Cardiac muscle cell (in vitro differentiated cells and primary cell): Measurements from ENCODE around the gene PAEP. TPM values are rescaled to one million over a fixed set of nuclear protein-coding genes. Genes with fewer than 3 reads are reported as not detected.

Source experiments
- DNase-seq, 2 donors: peaks; one replicate each; pipeline versions ENCODE4 v3.0.0 to v3.0.0-alpha.2; 2010 to 2017; ENCODE audit warnings: low read depth in 1 of 2, low spot score in 1 of 2
- H3K27ac ChIP-seq: fragments of 200-600 bp; sonication (generic); 2 replicates; pipeline ENCODE4 v1.5.1; 2016
- H3K27me3 ChIP-seq: fragments of 200-600 bp; sonication (generic); 2 replicates; pipeline ENCODE4 v1.6.0; 2016; ENCODE audit warnings: control low read depth
- H3K36me3 ChIP-seq: fragments of 200-600 bp; sonication (generic); 2 replicates; pipeline ENCODE4 v1.5.1; 2016; ENCODE audit warnings: control low read depth
- H3K4me1 ChIP-seq: fragments of 200-600 bp; sonication (generic); 2 replicates; pipeline ENCODE4 v1.8.1; 2017; ENCODE audit warnings: low read depth, mild to moderate bottlenecking, mixed run types
- H3K4me3 ChIP-seq: fragments of 200-600 bp; sonication (generic); 2 replicates; pipeline ENCODE4 v1.5.1; 2016; ENCODE audit warnings: mild to moderate bottlenecking
- H3K9me3 ChIP-seq: fragments of 200-600 bp; sonication (generic); 2 replicates; pipeline ENCODE4 v1.5.1; 2017; ENCODE audit warnings: low read depth, mild to moderate bottlenecking, control low read depth
- polyA plus RNA-seq: library from polyadenylated mRNA; unstranded; fragments of >200 nt; fragmentation: Nextera tagmentation; extraction: Ambion mirVana; gene quantifications from 2 replicates; pipeline ENCODE4 v1.2.1, GENCODE V29; 2016
- total RNA-seq: library from RNA; depleted of rRNA; stranded (reverse); fragments of >200 nt; gene quantifications from 2 replicates; pipeline ENCODE4 v1.2.3, GENCODE V29; 2016
- TF ChIP-seq, protein P1 (sequence below): IDR thresholded peaks from 2 replicates; pipeline ENCODE4 v1.5.1; 2012; ENCODE audit warnings: low read depth, mild to moderate bottlenecking, low read length

The PAEP gene
- total and polyA plus RNA-seq, 2 experiments from 2014 or later = not detected

DNA sequence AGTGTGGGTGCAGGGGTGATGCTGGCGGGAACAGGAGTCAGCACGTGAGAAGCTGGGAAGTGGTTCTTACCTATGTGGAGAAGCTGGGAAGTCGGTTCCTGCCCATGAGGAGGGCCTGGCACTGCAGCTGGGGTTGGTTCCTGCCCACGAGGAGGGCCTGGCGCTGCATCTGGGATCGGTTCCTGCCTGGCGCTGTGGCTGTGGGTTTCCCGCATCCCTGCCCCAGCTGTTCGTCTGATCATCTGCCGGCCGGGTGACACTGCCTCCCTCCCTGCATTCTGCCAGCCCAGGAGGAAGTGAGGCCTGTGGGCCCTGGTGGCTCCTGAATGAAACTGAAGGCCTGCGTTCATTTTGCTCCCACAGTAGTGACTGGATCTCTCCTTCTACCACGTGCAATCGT, 10.5 kb upstream of the PAEP start:
- Histone ChIP-seq H3K9me3 (no peaks in the 10 kb centered on the region), H3K4me1 (no peaks in the 10 kb centered on the region), H3K27ac (no peak overlapping the region), H3K36me3 (no peaks in the 10 kb centered on the region), H3K4me3 (no peak overlapping the region), H3K27me3 (no peaks in the 10 kb centered on the region)
- DNase-seq = no peak
- TF ChIP-seq, protein P1, sequence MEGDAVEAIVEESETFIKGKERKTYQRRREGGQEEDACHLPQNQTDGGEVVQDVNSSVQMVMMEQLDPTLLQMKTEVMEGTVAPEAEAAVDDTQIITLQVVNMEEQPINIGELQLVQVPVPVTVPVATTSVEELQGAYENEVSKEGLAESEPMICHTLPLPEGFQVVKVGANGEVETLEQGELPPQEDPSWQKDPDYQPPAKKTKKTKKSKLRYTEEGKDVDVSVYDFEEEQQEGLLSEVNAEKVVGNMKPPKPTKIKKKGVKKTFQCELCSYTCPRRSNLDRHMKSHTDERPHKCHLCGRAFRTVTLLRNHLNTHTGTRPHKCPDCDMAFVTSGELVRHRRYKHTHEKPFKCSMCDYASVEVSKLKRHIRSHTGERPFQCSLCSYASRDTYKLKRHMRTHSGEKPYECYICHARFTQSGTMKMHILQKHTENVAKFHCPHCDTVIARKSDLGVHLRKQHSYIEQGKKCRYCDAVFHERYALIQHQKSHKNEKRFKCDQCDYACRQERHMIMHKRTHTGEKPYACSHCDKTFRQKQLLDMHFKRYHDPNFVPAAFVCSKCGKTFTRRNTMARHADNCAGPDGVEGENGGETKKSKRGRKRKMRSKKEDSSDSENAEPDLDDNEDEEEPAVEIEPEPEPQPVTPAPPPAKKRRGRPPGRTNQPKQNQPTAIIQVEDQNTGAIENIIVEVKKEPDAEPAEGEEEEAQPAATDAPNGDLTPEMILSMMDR = no peak

DNA sequence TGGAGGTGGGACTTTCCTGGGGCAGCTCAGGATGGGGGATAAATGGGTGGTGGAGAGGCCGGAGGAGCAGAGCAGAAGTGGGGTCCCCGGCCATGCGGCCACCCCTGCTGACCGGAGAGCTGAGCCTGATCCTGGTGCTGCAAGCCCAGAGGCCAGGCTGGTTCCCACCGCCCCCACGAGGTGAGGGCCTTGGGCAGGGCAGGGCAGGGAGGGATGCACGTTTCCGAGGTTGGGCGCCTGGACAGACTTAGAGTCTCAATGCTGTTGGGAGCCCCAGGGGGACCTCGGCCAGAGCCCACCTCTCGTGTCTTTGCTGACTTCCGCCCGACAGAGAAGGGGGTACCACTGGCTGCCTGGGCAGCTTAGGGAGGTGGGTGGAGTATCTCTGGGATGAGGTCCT, 10.1 kb upstream of the PAEP start:
- Histone ChIP-seq H3K9me3 (no peaks in the 10 kb centered on the region), H3K27ac (no peak overlapping the region), H3K36me3 (no peaks in the 10 kb centered on the region), H3K4me1 (no peaks in the 10 kb centered on the region), H3K27me3 (no peaks in the 10 kb centered on the region), H3K4me3 (no peak overlapping the region)
- no peak for DNase-seq
- TF ChIP-seq, protein P1 = no peak

DNA sequence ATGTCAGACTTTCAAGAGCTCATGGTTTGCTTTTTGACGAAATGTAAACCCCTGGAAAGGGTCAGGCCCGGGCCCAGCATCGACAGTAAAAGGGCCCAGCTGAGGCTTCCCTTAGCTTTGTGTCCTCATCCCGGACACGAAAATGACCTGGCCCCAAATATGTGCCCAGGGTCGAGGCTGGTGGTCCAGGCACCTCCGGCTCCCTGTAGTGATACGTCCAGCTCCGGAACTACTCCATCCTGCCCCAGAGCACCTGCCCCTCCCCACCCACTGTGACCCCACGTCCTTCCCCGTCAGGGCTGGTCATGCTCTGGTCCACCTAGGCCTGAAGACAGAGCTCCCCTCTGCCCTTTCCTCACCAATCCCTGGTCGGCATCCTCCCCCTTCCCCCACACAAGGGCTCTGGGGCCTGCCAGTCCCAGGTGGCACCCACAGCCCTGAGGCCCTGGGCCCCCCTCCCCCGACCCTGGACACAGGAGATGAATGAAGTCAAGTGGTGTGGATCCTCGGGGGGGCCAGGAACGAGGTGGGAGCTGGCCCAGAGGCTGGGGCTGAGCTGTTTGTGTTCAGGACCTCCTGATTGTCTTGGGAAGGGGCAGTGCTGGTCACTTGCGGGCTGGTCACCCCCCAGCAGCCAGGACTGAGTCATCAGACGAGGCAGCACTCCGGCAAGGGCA, 9.4 kb upstream of the PAEP start:
- Histone ChIP-seq H3K4me1 (no peaks in the 10 kb centered on the region), H3K9me3 (no peaks in the 10 kb centered on the region), H3K4me3 (no peak overlapping the region), H3K36me3 (no peaks in the 10 kb centered on the region), H3K27me3 (no peaks in the 10 kb centered on the region), H3K27ac (no peak overlapping the region)
- no peak for DNase-seq
- TF ChIP-seq, protein P1 = no peak

DNA sequence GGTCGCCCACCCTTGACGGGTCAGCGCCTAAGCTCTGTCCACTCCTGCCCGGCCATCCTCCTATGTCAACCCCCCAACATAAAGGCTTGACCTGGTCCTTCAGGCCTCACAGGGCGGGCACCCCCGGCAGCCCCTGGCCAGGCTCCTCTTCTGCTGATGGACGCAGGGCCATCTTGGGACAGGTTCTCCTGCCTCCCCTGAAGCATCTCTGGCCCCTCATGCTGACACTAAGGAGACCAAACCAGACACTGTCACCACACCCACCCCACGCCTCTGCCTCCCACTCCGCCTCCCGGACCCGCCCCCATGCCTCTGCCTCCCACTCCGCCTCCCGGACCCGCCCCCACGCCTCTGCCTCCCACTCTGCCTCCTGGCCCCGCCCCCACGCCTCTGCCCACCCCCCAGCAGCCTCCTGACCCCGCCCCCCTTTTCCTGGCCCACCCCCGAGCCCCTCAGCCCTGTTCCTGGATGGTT, 8.8 kb upstream of the PAEP start:
- Histone ChIP-seq H3K27ac (no peak overlapping the region), H3K4me3 (no peak overlapping the region), H3K27me3 (no peaks in the 10 kb centered on the region), H3K9me3 (no peaks in the 10 kb centered on the region), H3K4me1 (no peaks in the 10 kb centered on the region), H3K36me3 (no peaks in the 10 kb centered on the region)
- no peak for DNase-seq
- TF ChIP-seq, protein P1 = no peak

DNA sequence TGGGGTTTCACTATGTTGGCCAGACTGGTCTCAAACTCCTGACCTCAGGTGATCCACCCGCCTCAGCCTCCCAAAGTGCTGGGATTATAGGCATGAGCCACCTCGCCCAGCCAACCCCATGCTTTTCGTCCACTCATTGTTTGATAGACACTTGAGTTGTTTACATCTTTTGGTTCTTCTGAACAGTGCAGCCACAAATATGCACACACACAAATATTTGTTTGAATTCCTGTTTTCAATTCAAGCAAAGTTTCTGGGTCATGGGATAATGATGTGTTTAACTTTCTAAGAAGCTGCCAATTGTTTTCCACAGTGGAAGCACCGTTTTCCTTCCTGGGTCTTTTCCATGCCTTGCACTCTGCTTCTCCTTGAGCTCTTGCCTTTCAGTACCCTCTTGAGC, 6.8 kb upstream of the PAEP start:
- Histone ChIP-seq H3K27ac (no peak overlapping the region), H3K4me3 (no peak overlapping the region), H3K9me3 (no peaks in the 10 kb centered on the region), H3K36me3 (no peaks in the 10 kb centered on the region), H3K27me3 (no peaks in the 10 kb centered on the region), H3K4me1 (no peaks in the 10 kb centered on the region)
- no peak for DNase-seq
- TF ChIP-seq, protein P1 = no peak

DNA sequence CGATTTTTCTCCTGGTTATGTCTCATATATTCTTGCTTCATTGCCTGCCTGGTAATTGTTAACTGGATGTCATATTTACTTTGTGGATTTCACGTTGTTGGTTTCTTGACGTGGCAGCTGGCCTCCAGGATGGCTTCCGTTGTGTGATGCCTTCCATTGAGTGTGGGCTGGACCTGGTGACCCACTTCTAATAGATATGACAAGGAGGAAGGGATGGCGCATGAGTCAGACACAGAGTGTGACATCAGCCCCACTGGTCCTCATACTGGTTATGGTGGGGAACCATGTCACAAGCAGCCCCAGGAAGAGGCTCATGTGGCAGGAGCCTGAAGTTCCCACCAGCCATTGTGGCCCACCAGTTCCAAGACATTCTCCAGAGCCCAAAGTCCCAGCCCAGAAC, 6.4 kb upstream of the PAEP start:
- no peaks in the 10 kb centered on the region for H3K36me3 ChIP-seq
- H3K4me3 ChIP-seq = no peak overlapping the region
- H3K27ac ChIP-seq = no peak overlapping the region
- H3K4me1 ChIP-seq = no peaks in the 10 kb centered on the region
- TF ChIP-seq, protein P1 = no peak
- DNase-seq = no peak
- no peaks in the 10 kb centered on the region for H3K9me3 ChIP-seq
- H3K27me3 ChIP-seq = no peaks in the 10 kb centered on the region
